ENCODE results near the gene EEF1AKMT4. TPM values are rescaled to one million over a fixed set of nuclear protein-coding genes. Genes with fewer than 3 reads are reported as not detected.

The EEF1AKMT4 gene
- 2.6 TPM for total RNA-seq
- long read RNA-seq, transcript EEF1AKMT4-201 (3 exons, 1,823 nt) = major isoform, 8 of 8 reads
- long read RNA-seq, partial matches to known transcripts = 0 of 8 reads
- long read RNA-seq, other reads (novel, unspliced or antisense) = 0 of 8 reads

- Histone ChIP-seq H3K4me1 (peaks cover 17% of the 10 kb centered on the region), H3K36me3 (peaks cover 10% of the 10 kb centered on the region), H3K27me3 (ENCODE audit: low read depth) (no peaks in the 10 kb centered on the region), H3K9me3 (no peaks in the 10 kb centered on the region), H3K27ac (peak within 1 kb of the TSS; percentile 88), H3K4me3 (peak within 1 kb of the TSS; percentile 92)
- ATAC-seq = peak; percentile 98 to 99
- peak; percentile 97 for DNase-seq
- TF ChIP-seq CTCF (IDR thresholded peaks at IDR 0.05) = peak; percentile 60
- intact Hi-C loops (cut with DNase I) = no loop called here
Measured at GRCh38 chr3:184249412-184250166, at the start of gene EEF1AKMT4. Gene EEF1AKMT4, plus strand, starts transcription at chr3:184249672. Its CDS starts 23 bp downstream, at chr3:184249695.

DNA sequence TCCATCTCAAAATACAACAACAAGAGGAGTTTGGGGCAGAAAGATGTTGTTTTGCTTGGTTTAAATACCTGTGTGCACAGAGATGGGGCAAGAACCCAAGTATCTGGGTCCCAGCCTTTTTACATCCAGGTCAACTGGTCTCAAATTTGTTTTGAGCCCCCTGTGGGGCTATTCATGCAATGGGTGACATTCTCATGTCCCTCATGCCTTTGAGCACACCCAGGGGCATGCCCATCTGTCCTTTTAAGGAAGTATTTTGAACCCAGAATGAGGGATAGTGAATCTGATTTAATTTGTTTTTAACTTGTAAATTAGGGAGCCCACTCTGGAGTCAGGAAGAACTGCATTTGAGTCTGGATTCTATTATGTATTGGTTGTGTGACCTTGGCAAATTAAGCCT, 48.6 kb upstream of the EEF1AKMT4 start:
- intact Hi-C loops (cut with DNase I) = no loop called here
- TF ChIP-seq CTCF (IDR thresholded peaks at IDR 0.05) = no peak

DNA sequence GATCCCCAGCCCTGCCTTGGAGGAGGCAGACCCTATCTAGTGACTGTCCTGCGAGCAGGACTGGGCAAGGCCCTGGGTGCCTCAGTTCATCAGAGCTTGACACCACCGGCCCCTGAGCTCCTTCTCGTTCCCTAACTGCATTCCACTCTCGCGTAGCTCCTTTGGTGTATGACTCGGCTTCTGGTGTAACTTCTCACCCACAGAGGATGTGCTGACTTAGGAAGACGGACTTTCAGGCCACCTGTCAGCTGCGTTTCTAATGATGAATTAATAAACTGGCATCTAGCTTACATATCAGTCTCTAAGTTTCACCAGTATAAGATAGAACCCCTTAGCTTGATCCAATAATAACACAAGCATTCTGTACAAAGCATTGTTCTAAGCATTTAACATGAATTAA, 45.9 kb upstream of the EEF1AKMT4 start:
- Histone ChIP-seq H3K27ac (no peak overlapping the region), H3K27me3 (ENCODE audit: low read depth) (peaks cover 15% of the 10 kb centered on the region), H3K36me3 (no peaks in the 10 kb centered on the region), H3K4me1 (no peaks in the 10 kb centered on the region), H3K4me3 (no peak overlapping the region), H3K9me3 (no peaks in the 10 kb centered on the region)
- intact Hi-C loops (cut with DNase I) = no loop called here
- ATAC-seq = no peak
- TF ChIP-seq CTCF (IDR thresholded peaks at IDR 0.05) = no peak
- no peak for DNase-seq

More for the DNA sequence above, 48.6 kb upstream of the EEF1AKMT4 start:
- H3K4me1 ChIP-seq = no peaks in the 10 kb centered on the region
- no peaks in the 10 kb centered on the region for H3K27me3 ChIP-seq (ENCODE audit: low read depth)
- DNase-seq = no peak
- H3K36me3 ChIP-seq = peaks cover 9% of the 10 kb centered on the region
- H3K4me3 ChIP-seq = no peak overlapping the region
- no peak for ATAC-seq
- no peaks in the 10 kb centered on the region for H3K9me3 ChIP-seq
- H3K27ac ChIP-seq = no peak overlapping the region

DNA sequence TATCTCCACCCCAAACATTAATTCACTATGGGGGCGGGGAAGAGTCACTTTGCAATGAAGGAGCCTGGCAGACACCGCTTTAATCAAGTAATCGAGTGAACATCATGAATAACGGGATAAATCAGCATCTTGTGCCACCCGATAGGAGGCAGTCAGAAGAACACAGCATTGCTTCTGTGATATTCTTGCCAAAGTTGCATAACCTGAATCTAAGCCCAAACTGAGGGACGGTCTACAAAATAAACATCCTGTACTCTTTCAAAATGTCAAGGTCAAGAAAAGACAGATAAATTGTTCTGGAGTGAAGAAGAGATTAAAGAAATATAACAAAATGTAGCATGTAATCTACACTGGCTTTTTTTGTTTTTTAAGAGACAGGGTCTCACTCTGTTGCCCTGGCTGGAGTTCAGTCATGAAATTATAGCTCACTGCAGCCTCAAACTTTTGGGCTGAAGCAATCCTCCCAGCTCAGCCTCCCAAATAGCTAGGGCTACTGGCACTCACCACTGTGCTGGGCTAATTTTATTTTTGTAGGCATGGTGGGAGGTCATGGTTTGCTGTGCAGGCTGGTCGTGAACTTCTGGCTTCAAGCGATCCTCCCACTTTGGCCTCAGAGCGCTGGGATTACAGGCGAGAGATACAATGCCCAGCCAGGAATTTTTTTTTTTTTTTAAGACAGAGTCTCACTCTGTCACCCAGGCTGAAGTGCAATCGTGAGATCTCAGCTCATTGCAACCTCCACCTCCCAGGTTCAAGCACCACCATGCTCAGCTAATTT, 40.1 kb upstream of the EEF1AKMT4 start:
- no peaks in the 10 kb centered on the region for H3K4me1 ChIP-seq
- no peaks in the 10 kb centered on the region for H3K9me3 ChIP-seq
- peaks cover 15% of the 10 kb centered on the region for H3K27me3 ChIP-seq (ENCODE audit: low read depth)
- no peak overlapping the region for H3K4me3 ChIP-seq
- ATAC-seq = no peak
- TF ChIP-seq CTCF (IDR thresholded peaks at IDR 0.05) = no peak
- no peak overlapping the region for H3K27ac ChIP-seq
- intact Hi-C loops (cut with DNase I) = no loop called here
- no peaks in the 10 kb centered on the region for H3K36me3 ChIP-seq
- DNase-seq = no peak

DNA sequence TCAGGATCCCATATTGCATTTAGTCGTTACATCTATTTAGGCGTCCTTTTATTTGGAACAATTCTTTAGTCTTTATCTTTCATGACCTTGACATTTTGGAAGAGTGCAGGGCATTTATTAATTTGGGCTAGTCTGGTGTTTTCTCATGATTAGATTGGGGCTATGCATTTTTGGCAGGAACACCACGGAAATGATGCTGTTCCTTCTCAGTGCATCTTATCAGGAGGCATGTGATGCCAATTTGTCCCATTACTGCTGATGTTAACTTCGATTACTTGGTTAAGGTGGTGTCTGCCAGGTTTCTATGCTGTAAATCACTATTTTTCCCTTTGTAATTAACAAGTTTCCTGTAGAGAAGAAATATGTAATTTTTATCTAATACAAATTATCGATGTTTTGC, 38.2 kb upstream of the EEF1AKMT4 start:
- no peak for TF ChIP-seq CTCF (IDR thresholded peaks at IDR 0.05)
- no peaks in the 10 kb centered on the region for H3K9me3 ChIP-seq
- H3K4me3 ChIP-seq = no peak overlapping the region
- peaks cover 13% of the 10 kb centered on the region for H3K27me3 ChIP-seq (ENCODE audit: low read depth)
- H3K27ac ChIP-seq = no peak overlapping the region
- no peaks in the 10 kb centered on the region for H3K4me1 ChIP-seq
- DNase-seq (no peak), ATAC-seq (no peak)
- H3K36me3 ChIP-seq = no peaks in the 10 kb centered on the region
- intact Hi-C loops (cut with DNase I) = no loop called here
